Measurements from ENCODE around the gene MORC4. TPM values are rescaled to one million over a fixed set of nuclear protein-coding genes. Genes with fewer than 3 reads are reported as not detected.

Gene MORC4
- total RNA-seq, 3 donors from 2014 or later (not counting 1 experiment from before 2014, with no cell fraction given), result 2.5 to 3.6 (median 3.0) TPM

GRCh38 chrX:106927700-106928099 lies 72.3 kb downstream of the MORC4 start:
- H3K36me3 Mint-ChIP-seq, result no peaks in the 10 kb centered on the region
- WGBS (ENCODE audit: insufficient coverage), result 86% methylated on average over 5 of the region's 5 CpGs
- no peaks in the 10 kb centered on the region for H3K27me3 Mint-ChIP-seq (ENCODE audit: low read depth in 2 of 2)
- no peak for TF ChIP-seq CTCF (IDR thresholded peaks at IDR 0.05)
- Histone ChIP-seq H3K9me3 (ENCODE audit: control insufficient read depth, insufficient read depth, low read length) (no peaks in the 10 kb centered on the region), H3K4me1 (ENCODE audit: control insufficient read depth, insufficient read depth, low read length) (no peaks in the 10 kb centered on the region), H3K27ac (ENCODE audit: low read length) (no peak overlapping the region), H3K36me3 (ENCODE audit: control insufficient read depth, insufficient read depth, low read length) (no peaks in the 10 kb centered on the region), H3K27me3 (ENCODE audit: control insufficient read depth, insufficient read depth, low read length) (no peaks in the 10 kb centered on the region), H3K4me3 (ENCODE audit: low read length) (no peak overlapping the region)
- no peak overlapping the region for H3K4me3 Mint-ChIP-seq
- no peaks in the 10 kb centered on the region for H3K9me3 Mint-ChIP-seq
- DNase-seq (no peak), ATAC-seq (no peak)
- H3K4me1 Mint-ChIP-seq, result no peaks in the 10 kb centered on the region
- intact Hi-C loops (cut with micrococcal nuclease), result no loop called here
- H3K27ac Mint-ChIP-seq, result no peak overlapping the region

GRCh38 chrX:106927023-106927422 lies 73.0 kb downstream of the MORC4 start:
- no peak for ATAC-seq
- no peaks in the 10 kb centered on the region for H3K4me1 ChIP-seq (ENCODE audit: control insufficient read depth, insufficient read depth, low read length)
- H3K27me3 ChIP-seq (ENCODE audit: control insufficient read depth, insufficient read depth, low read length), result no peaks in the 10 kb centered on the region
- no peak overlapping the region for H3K27ac ChIP-seq (ENCODE audit: low read length)
- Mint-ChIP-seq H3K4me1 (no peaks in the 10 kb centered on the region), H3K9me3 (no peaks in the 10 kb centered on the region), H3K36me3 (no peaks in the 10 kb centered on the region), H3K27me3 (ENCODE audit: low read depth in 2 of 2) (no peaks in the 10 kb centered on the region), H3K4me3 (no peak overlapping the region), H3K27ac (no peak overlapping the region)
- no peaks in the 10 kb centered on the region for H3K36me3 ChIP-seq (ENCODE audit: control insufficient read depth, insufficient read depth, low read length)
- DNase-seq, result no peak
- TF ChIP-seq CTCF (IDR thresholded peaks at IDR 0.05), result no peak
- H3K4me3 ChIP-seq (ENCODE audit: low read length), result no peak overlapping the region
- intact Hi-C loops (cut with micrococcal nuclease), result no loop called here
- H3K9me3 ChIP-seq (ENCODE audit: control insufficient read depth, insufficient read depth, low read length), result no peaks in the 10 kb centered on the region
- WGBS (ENCODE audit: insufficient coverage), result 85% methylated on average over 3 of the region's 3 CpGs

GRCh38 chrX:106921637-106922036 lies 78.4 kb downstream of the MORC4 start:
- DNase-seq, result no peak
- H3K4me1 ChIP-seq (ENCODE audit: control insufficient read depth, insufficient read depth, low read length), result peaks cover 6% of the 10 kb centered on the region
- Mint-ChIP-seq H3K27me3 (ENCODE audit: low read depth in 2 of 2) (peaks cover 0 to 3% of the 10 kb centered on the region in 2 donors), H3K9me3 (no peaks in the 10 kb centered on the region), H3K4me1 (peaks cover 8 to 9% of the 10 kb centered on the region in 2 donors), H3K27ac (no peak overlapping the region), H3K36me3 (no peaks in the 10 kb centered on the region), H3K4me3 (no peak overlapping the region)
- H3K9me3 ChIP-seq (ENCODE audit: control insufficient read depth, insufficient read depth, low read length), result no peaks in the 10 kb centered on the region
- TF ChIP-seq CTCF (IDR thresholded peaks at IDR 0.05), result no peak
- H3K27ac ChIP-seq (ENCODE audit: low read length), result no peak overlapping the region
- H3K4me3 ChIP-seq (ENCODE audit: low read length), result no peak overlapping the region
- H3K36me3 ChIP-seq (ENCODE audit: control insufficient read depth, insufficient read depth, low read length), result no peaks in the 10 kb centered on the region
- WGBS (ENCODE audit: insufficient coverage), result 90% methylated on average over 1 of the region's 2 CpGs
- intact Hi-C loops (cut with micrococcal nuclease), result no loop called here
- no peak for ATAC-seq
- no peaks in the 10 kb centered on the region for H3K27me3 ChIP-seq (ENCODE audit: control insufficient read depth, insufficient read depth, low read length)

- Mint-ChIP-seq H3K4me1 (peaks cover 8 to 9% of the 10 kb centered on the region in 2 donors), H3K36me3 (no peaks in the 10 kb centered on the region), H3K27me3 (ENCODE audit: low read depth in 2 of 2) (peaks cover 6 to 12% of the 10 kb centered on the region in 2 donors), H3K9me3 (no peaks in the 10 kb centered on the region), H3K27ac (no peak within 1 kb of the TSS), H3K4me3 (no peak within 1 kb of the TSS)
- no peak for ATAC-seq
- DNase-seq, result no peak
- intact Hi-C loops (cut with micrococcal nuclease), result no loop called here
- H3K4me1 ChIP-seq (ENCODE audit: control insufficient read depth, insufficient read depth, low read length), result peaks cover 6% of the 10 kb centered on the region
- WGBS (ENCODE audit: insufficient coverage), result 38% methylated on average over 2 of the region's 2 CpGs
- H3K27me3 ChIP-seq (ENCODE audit: control insufficient read depth, insufficient read depth, low read length), result no peaks in the 10 kb centered on the region
- no peaks in the 10 kb centered on the region for H3K36me3 ChIP-seq (ENCODE audit: control insufficient read depth, insufficient read depth, low read length)
- TF ChIP-seq CTCF (IDR thresholded peaks at IDR 0.05), result no peak
- H3K27ac ChIP-seq (ENCODE audit: low read length), result no peak within 1 kb of the TSS
- no peaks in the 10 kb centered on the region for H3K9me3 ChIP-seq (ENCODE audit: control insufficient read depth, insufficient read depth, low read length)
- H3K4me3 ChIP-seq (ENCODE audit: low read length), result no peak within 1 kb of the TSS
These were observed 80.0 kb downstream of the MORC4 start, which contains the start of gene CLDN2 for GRCh38 chrX:106919932-106920452. TSS of gene CLDN2 (plus strand) at chrX:106920402. CDS start at chrX:106928229, 7,827 bp downstream.

Data from natural killer cell (primary cell).